Thoracic aorta (tissue), 2 donors: ENCODE data around the gene HSPA9. TPM values are rescaled to one million over a fixed set of nuclear protein-coding genes. Genes with fewer than 3 reads are reported as not detected.

ENCODE experiments used
- ATAC-seq: fragments of 150-250 bp; one replicate; pipeline ENCODE4 v1.8.0; 2017; ENCODE audit warnings: low read depth; ENCODE audit not compliant: insufficient number of reproducible peaks, low FRiP score
- DNase-seq: peaks from one replicate; pipeline ENCODE4 v3.0.0-alpha.2; 2020; ENCODE audit warnings: low spot score
- H3K27ac ChIP-seq, 2 donors: fragments of 200-600 bp; sonication (generic); 1 replicate in 1 of 2; 2 replicates in 1 of 2; pipeline ENCODE4 v1.5.1; 2016; ENCODE audit warnings: mild to moderate bottlenecking in 2 of 2, moderate library complexity in 2 of 2
- H3K27me3 ChIP-seq: fragments of 200-600 bp; sonication (generic); replicated peaks from 2 replicates; pipeline ENCODE4 v1.6.0; 2016; ENCODE audit warnings: mild to moderate bottlenecking; ENCODE audit not compliant: insufficient read depth
- H3K36me3 ChIP-seq: fragments of 200-600 bp; sonication (generic); one replicate; pipeline ENCODE4 v1.5.1; 2016
- H3K4me1 ChIP-seq, 2 donors: fragments of 200-600 bp; sonication (generic); 1 replicate in 1 of 2; 2 replicates in 1 of 2; pipeline versions ENCODE4 v1.5.1 to v1.6.0; 2016; ENCODE audit warnings: low read depth in 2 of 2, mild to moderate bottlenecking in 1 of 2; ENCODE audit not compliant: control insufficient read depth in 1 of 2
- H3K4me3 ChIP-seq: fragments of 200-600 bp; sonication (generic); 2 replicates; pipeline ENCODE4 v1.5.1; 2016; ENCODE audit warnings: mild to moderate bottlenecking
- H3K9me3 ChIP-seq: fragments of 200-600 bp; sonication (generic); 2 replicates; pipeline ENCODE4 v1.5.1; 2016
- CTCF ChIP-seq: fragments of 200-600 bp; sonication (generic); IDR thresholded peaks from one replicate; pipeline ENCODE4 v1.5.1; 2019; ENCODE audit warnings: antibody characterized with exemption
- total RNA-seq, 2 donors: library from RNA; depleted of rRNA; stranded (reverse); fragments of >200 nt; gene quantifications; one replicate each; pipeline versions ENCODE4 v1.1.0 to v1.2.3, GENCODE V29; 2016

HSPA9 gene
- total RNA-seq, 2 donors from 2014 or later: 202 to 294 TPM

GRCh38 chr5:138559937-138560336 lies 15.3 kb downstream of the HSPA9 start:
- TF ChIP-seq CTCF: no peak
- H3K4me3 ChIP-seq: no peak overlapping the region
- no peak for DNase-seq
- H3K36me3 ChIP-seq: peaks cover 71% of the 10 kb centered on the region
- H3K27me3 ChIP-seq: no peaks in the 10 kb centered on the region
- no peaks in the 10 kb centered on the region for H3K4me1 ChIP-seq
- ATAC-seq: no peak
- no peak overlapping the region for H3K27ac ChIP-seq
- H3K9me3 ChIP-seq: no peaks in the 10 kb centered on the region

- ATAC-seq: no peak
Observed at GRCh38 chr5:138557677-138558076, 17.5 kb downstream of the HSPA9 start.

GRCh38 chr5:138554143-138554542 lies 21.1 kb downstream of the HSPA9 start:
- Histone ChIP-seq H3K4me1 (no peaks in the 10 kb centered on the region), H3K9me3 (no peaks in the 10 kb centered on the region), H3K27ac (no peak overlapping the region), H3K4me3 (no peak overlapping the region), H3K27me3 (no peaks in the 10 kb centered on the region), H3K36me3 (peaks cover 38% of the 10 kb centered on the region)
- DNase-seq (no peak), ATAC-seq (no peak)
- TF ChIP-seq CTCF: no peak

More at GRCh38 chr5:138557677-138558076, 17.5 kb downstream of the HSPA9 start:
- DNase-seq: no peak
- Histone ChIP-seq H3K27me3 (no peaks in the 10 kb centered on the region), H3K4me3 (no peak overlapping the region), H3K4me1 (no peaks in the 10 kb centered on the region), H3K36me3 (peaks cover 62% of the 10 kb centered on the region), H3K9me3 (no peaks in the 10 kb centered on the region), H3K27ac (no peak overlapping the region)
- TF ChIP-seq CTCF: no peak

- no peak for ATAC-seq
- Histone ChIP-seq H3K9me3 (no peaks in the 10 kb centered on the region), H3K4me1 (no peaks in the 10 kb centered on the region), H3K4me3 (no peak overlapping the region), H3K36me3 (peaks cover 32% of the 10 kb centered on the region), H3K27ac (no peak overlapping the region), H3K27me3 (no peaks in the 10 kb centered on the region)
- DNase-seq: no peak
- no peak for TF ChIP-seq CTCF
Observed at GRCh38 chr5:138553437-138554095, 21.6 kb downstream of the HSPA9 start.

- Histone ChIP-seq H3K4me3 (no peak overlapping the region), H3K36me3 (peaks cover 23% of the 10 kb centered on the region), H3K4me1 (no peaks in the 10 kb centered on the region), H3K27ac (no peak overlapping the region), H3K9me3 (no peaks in the 10 kb centered on the region), H3K27me3 (no peaks in the 10 kb centered on the region)
- DNase-seq (no peak), ATAC-seq (no peak)
- TF ChIP-seq CTCF: no peak
Observed at GRCh38 chr5:138552657-138553056, 22.5 kb downstream of the HSPA9 start.
